Ishikawa (cell line): Measurements from ENCODE around the gene FGF10.

Source experiments
- CEBPB ChIP-seq: IDR thresholded peaks from 2 replicates; pipeline ENCODE4 v1.6.1; 2012
- CREB1 ChIP-seq: IDR thresholded peaks from 2 replicates; pipeline ENCODE4 v1.6.1; 2012; ENCODE audit warnings: low read depth
- EGR1 ChIP-seq: IDR thresholded peaks from 2 replicates; pipeline ENCODE4 v1.6.1; 2012
- EP300 ChIP-seq: IDR thresholded peaks from 2 replicates; pipeline ENCODE4 v1.6.1; 2012; ENCODE audit warnings: borderline replicate concordance
- FOXM1 ChIP-seq: IDR thresholded peaks from 2 replicates; pipeline ENCODE4 v1.6.1; 2012; ENCODE audit warnings: low read depth, borderline replicate concordance
- MAX ChIP-seq: IDR thresholded peaks from 2 replicates; pipeline ENCODE4 v1.6.1; 2012
- NFIC ChIP-seq: IDR thresholded peaks from 2 replicates; pipeline ENCODE4 v1.6.1; 2012
- RAD21 ChIP-seq: IDR thresholded peaks from 2 replicates; pipeline ENCODE4 v1.6.1; 2012; ENCODE audit warnings: low read depth
- REST ChIP-seq: IDR thresholded peaks from 2 replicates; pipeline ENCODE4 v1.6.1; 2012; ENCODE audit warnings: low read depth, mild to moderate bottlenecking
- TAF1 ChIP-seq: IDR thresholded peaks from 2 replicates; pipeline ENCODE4 v1.6.1; 2012; ENCODE audit warnings: low read depth, mild to moderate bottlenecking
- TCF12 ChIP-seq: IDR thresholded peaks from 2 replicates; pipeline ENCODE4 v1.6.1; 2012; ENCODE audit warnings: low read depth
- TEAD4 ChIP-seq: IDR thresholded peaks from 2 replicates; pipeline ENCODE4 v1.6.1; 2012
- USF1 ChIP-seq: IDR thresholded peaks from 2 replicates; pipeline ENCODE4 v1.6.1; 2012
- YY1 ChIP-seq: IDR thresholded peaks from 2 replicates; pipeline ENCODE4 v1.6.1; 2012; ENCODE audit warnings: low read depth
- ZBTB7A ChIP-seq: IDR thresholded peaks from 2 replicates; pipeline ENCODE4 v1.6.1; 2012; ENCODE audit warnings: low read depth

Gene FGF10

GRCh38 chr5:44275908-44276307 is 113.3 kb downstream of the FGF10 start:
- TF ChIP-seq ZBTB7A (no peak), FOXM1 (no peak), REST (no peak), RAD21 (no peak), EP300 (no peak), TEAD4 (no peak), MAX (no peak), USF1 (no peak), CREB1 (no peak), TCF12 (no peak), NFIC (no peak)

- TF ChIP-seq EP300 (no peak), ZBTB7A (no peak), TEAD4 (no peak), REST (no peak), CREB1 (no peak), TAF1 (no peak), NFIC (no peak), CEBPB (no peak), EGR1 (no peak), MAX (no peak), RAD21 (no peak), TCF12 (no peak), YY1 (no peak)
Measured at GRCh38 chr5:44275329-44275728, 113.9 kb downstream of the FGF10 start.

GRCh38 chr5:44267909-44268308 is 121.3 kb downstream of the FGF10 start:
- TF ChIP-seq TEAD4, result no peak
- TF ChIP-seq TAF1, result no peak
- TF ChIP-seq YY1, result no peak
- no peak for TF ChIP-seq NFIC
- no peak for TF ChIP-seq MAX
- no peak for TF ChIP-seq CEBPB
- TF ChIP-seq FOXM1, result no peak
- no peak for TF ChIP-seq TCF12
- no peak for TF ChIP-seq EP300
- TF ChIP-seq RAD21, result no peak
- TF ChIP-seq USF1, result no peak
- TF ChIP-seq EGR1, result no peak
- no peak for TF ChIP-seq CREB1
- no peak for TF ChIP-seq REST
- no peak for TF ChIP-seq ZBTB7A

GRCh38 chr5:44266882-44267576 is 122.2 kb downstream of the FGF10 start:
- TF ChIP-seq YY1 (no peak), REST (no peak), MAX (no peak), CEBPB (no peak), EGR1 (no peak), TEAD4 (no peak), RAD21 (no peak)
